Raji (cell line): ENCODE results near the gene CERKL.

Source experiments
- POLR2A ChIP-seq: IDR thresholded peaks from 2 replicates; pipeline ENCODE4 v1.6.1; 2011; ENCODE audit warnings: low read depth, low read length, control low read depth; ENCODE audit not compliant: insufficient read depth

The CERKL gene

DNA sequence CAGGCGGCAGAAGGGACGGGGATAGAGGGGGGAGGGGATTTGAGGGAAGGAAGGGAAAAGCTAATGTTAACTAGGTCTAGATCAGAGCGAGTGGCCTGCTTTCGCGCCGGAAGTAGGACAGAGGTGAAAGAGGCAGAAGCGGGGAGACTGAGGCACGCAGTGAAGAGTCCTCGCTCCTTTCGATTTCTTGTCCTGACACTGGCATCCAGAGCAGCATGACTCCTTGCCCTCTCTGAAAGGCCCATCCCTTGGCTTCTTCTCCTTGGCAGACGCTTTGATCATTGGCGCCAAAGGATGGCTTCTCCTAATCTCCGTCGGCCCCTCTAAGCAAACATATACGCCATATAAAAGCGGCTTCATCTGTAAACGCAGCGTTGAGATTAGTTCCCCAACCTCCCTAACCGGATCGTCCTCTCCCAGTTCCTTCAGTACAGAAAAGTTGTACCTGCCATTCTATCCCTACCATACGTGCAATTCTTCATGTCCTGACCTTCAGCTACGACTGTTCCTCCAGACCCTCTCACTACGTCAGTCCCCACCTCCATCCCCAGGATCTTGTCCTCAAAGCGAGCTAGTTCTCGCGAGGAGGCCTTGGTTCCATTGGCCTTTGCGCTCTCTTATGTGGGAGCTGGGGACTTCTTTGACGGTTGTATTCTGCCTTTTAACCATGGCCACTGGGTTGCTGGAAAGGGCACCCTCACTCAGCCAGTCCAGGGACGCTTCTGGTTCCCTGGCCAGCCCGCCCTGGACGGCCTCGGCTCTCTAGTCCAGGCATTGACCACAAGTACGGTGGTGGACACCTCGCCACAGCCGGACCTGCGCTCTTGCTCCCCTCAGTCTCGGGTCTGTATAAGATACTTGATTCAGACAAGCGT, 24.3 kb upstream of the CERKL start:
- TF ChIP-seq POLR2A = no peak

DNA sequence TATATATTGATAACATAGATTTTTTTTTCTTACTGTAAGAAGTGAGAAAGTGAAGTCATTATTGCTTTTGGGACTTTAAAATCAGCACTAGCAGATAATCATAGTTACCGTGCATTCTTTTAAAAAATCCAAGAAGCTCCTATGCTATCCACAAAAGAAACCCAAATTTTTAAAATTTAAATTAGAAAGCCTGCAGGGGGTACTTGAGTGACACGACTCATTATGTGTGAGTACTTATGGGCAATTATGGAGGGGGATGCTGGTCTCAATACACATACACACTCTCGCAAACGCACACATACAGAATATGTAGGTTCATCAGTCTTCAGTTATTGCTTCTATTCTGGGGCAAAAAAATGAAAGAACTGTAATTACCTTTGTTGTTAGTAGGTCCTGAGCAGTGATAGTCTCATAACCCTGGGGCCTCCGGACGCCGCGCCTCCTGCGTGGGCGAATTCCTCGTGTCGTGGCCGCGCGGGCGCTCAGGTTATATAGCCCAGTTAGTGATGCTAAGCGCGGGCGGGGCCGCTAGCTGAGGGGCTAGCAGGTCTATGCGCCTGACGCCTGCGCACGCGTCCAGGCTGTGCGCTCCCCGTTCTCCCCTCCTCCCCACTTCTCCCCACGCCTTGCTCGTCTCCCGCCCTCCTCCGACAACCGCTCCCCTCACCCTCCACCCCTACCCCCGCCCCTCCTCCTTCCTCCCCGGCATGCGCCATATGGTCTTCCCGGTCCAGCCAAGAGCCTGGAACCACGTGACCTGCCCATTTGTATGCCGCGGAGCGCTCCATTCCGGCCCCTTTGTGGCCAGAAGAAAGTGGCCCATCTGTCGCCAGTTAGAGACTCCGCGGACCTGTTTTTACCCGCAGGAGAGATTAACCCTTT, 23.4 kb upstream of the CERKL start, which contains the start of gene NEUROD1:
Gene NEUROD1, minus strand, starts transcription at position 463 of the 882 bp plus-strand sequence. CDS start 1,657 bp downstream, outside the sequence.
- TF ChIP-seq POLR2A = no peak

GRCh38 chr2:181679544-181679979, 22.7 kb upstream of the CERKL start:
- no peak for TF ChIP-seq POLR2A

DNA sequence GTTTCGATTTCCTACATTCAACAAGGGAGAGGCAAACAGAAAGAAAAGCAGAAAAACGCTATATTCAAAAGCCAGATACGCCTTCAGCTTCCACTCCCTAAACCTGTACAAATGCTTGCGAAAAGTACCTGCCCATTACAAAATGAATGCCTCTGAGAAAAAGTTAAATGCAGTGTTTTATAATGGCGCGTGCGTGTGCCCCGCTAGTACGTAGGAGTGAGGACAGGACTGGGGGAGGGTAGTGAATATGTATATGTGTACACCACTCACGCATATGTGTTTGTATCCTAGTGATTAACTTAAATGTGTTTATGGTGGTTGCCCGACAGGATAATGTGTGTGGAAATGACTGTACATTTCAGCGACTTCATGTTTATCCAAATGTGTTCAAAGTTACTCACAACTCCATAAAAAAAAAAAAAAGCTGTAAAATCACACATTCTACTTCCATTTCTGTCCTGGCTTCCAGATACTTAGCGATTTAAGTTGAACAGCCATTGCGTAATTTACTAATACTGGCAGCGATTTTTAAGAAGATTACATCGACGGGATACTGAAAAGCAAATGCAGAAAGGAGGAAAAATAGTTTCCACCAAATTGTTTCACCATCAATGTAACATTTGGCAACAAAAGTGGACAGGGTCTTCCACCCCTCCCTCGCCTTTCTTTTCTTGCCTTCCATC, 22.1 kb upstream of the CERKL start:
- no peak for TF ChIP-seq POLR2A

- no peak for TF ChIP-seq POLR2A
Measured at GRCh38 chr2:181677912-181678586, 21.1 kb upstream of the CERKL start.

DNA sequence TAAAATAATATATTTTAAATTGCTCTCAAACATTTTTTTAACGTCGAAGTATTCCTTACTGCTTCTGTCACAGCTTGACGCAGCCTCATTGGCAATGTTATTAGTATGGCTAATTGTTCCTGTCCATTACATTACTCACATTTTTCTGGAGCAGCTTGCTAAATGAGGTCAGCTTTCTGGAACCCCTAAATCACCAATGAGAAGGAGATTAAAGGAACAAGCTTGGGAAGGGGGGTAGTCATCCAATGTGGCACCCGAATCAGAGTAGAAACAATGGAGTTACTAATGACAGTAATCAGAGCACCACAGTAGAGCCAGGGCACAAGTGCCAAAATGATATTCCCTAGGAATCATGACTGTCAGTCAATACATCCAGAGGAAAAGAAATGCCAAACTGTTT, 18.3 kb upstream of the CERKL start:
- no peak for TF ChIP-seq POLR2A

GRCh38 chr2:181674461-181674860, 17.6 kb upstream of the CERKL start:
- no peak for TF ChIP-seq POLR2A

GRCh38 chr2:181673173-181673572, 16.3 kb upstream of the CERKL start:
- no peak for TF ChIP-seq POLR2A

- TF ChIP-seq POLR2A = no peak
Measured at GRCh38 chr2:181672255-181673008, 15.5 kb upstream of the CERKL start.

GRCh38 chr2:181670632-181671031, 13.7 kb upstream of the CERKL start:
- no peak for TF ChIP-seq POLR2A

DNA sequence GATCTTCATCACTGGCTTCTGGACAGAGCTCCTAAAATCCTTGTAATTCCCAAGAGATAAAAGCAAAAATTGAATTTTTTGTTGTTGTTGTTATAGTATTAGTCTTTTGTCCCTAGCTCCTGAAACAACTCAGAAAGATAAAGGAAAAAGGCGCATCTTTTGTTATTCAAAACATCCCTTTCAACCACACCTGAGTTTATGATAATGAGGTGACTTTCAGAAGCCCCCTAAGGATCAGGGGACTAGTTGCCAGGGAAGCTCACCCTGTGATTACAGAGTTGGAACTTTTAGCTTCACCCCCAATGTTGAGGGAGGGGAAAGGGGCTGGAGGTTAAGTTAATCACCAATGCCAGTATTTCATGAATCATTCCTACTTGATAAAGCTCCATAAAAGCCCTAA, 10.3 kb upstream of the CERKL start:
- TF ChIP-seq POLR2A = no peak

DNA sequence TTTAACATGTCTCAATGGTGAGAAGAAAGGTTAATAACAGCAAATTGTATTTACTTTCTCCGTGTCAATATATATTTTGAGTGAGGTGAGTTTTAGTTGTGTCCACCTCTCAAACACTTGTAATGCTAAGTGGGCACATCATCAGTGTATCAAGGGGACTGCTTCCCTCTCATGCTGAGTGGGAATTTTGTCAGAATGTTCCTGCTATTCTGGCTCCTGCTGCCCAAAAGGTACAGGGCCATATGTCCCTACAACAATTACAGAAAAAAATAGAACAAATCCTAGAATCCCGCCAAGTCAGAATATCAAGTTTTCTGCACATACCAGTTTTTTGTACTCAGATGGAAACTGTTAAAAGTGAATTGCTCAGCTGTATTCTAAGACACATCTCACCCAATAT, 5.4 kb upstream of the CERKL start:
- no peak for TF ChIP-seq POLR2A

DNA sequence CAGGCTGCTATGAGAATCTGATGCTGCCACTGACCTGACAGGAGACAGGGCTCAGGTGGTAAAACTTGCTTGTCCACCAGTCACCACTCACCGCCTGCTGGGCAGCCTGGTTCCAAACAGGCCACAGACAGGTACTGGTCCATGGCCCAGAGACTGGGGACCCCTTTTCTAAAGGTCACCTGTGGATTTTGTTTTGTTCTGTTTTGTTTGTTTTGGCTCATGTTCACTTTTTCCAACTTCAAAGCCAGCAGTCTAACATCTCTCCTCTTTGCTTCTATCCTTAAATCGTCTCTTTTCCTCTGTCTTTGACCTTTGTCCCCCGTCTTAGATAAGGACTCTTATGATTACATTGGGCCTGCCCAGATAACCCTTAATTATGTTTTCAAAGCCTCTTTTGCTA, 3.3 kb upstream of the CERKL start:
- TF ChIP-seq POLR2A = no peak

GRCh38 chr2:181658444-181658843, 1.5 kb upstream of the CERKL start:
- TF ChIP-seq POLR2A = no peak
